Common myeloid progenitor, CD34-positive (primary cell): ENCODE results near the gene C6orf132.
A peak's percentile ranks its signal among the peaks of the same experiment; 100 is the strongest.

Experiments used
- CTCF ChIA-PET: fragments of 350-600 bp; sonication (Branson Sonifier 250); formaldehyde crosslinking; loops from one replicate; lab custom pipeline; 2021; ENCODE audit warnings: antibody characterized with exemption; lab: Charles Lee
- POLR2A ChIA-PET: fragments of 350-600 bp; sonication (Branson Sonifier 250); formaldehyde crosslinking; loops from one replicate; lab custom pipeline; 2021; ENCODE audit warnings: antibody characterized with exemption; lab: Charles Lee
- DNase-seq, 3 donors: peaks; one replicate each; pipeline versions ENCODE4 v3.0.0 to v3.0.0-alpha.2; 2013
- H3K27ac ChIP-seq, 2 experiments: 1 replicate in 1 of 2; 2 replicates in 1 of 2; pipeline ENCODE4 v1.7.0; 2013; ENCODE audit warnings: inconsistent platforms in 2 of 2, low read length in 2 of 2, mild to moderate bottlenecking in 2 of 2, low read depth in 1 of 2, moderate library complexity in 1 of 2; ENCODE audit not compliant: severe bottlenecking in 2 of 2, insufficient read depth in 1 of 2, poor library complexity in 1 of 2
- H3K27me3 ChIP-seq, 5 experiments: replicated peaks in 2 of 5; 1 replicate in 3 of 5; 2 replicates in 2 of 5; pipeline versions ENCODE4 v1.6.1 to v1.7.0; 2013; ENCODE audit warnings: low read length in 4 of 5, mild to moderate bottlenecking in 2 of 5, moderate library complexity in 2 of 5, inconsistent platforms in 1 of 5; ENCODE audit not compliant: insufficient read depth in 5 of 5, control insufficient read depth in 4 of 5
- H3K36me3 ChIP-seq, 4 experiments: 1 replicate in 2 of 4; 2 replicates in 2 of 4; pipeline versions ENCODE4 v1.6.1 to v1.7.0; 2013; ENCODE audit warnings: low read length in 3 of 4, control low read depth in 1 of 4, mild to moderate bottlenecking in 1 of 4; ENCODE audit not compliant: control insufficient read depth in 4 of 4, insufficient read depth in 4 of 4
- H3K4me1 ChIP-seq, 4 experiments: 1 replicate in 3 of 4; 2 replicates in 1 of 4; pipeline versions ENCODE4 v1.6.1 to v1.7.1; 2013; ENCODE audit warnings: low read length in 3 of 4, mild to moderate bottlenecking in 3 of 4, control low read depth in 1 of 4, inconsistent platforms in 1 of 4, moderate library complexity in 1 of 4; ENCODE audit not compliant: control insufficient read depth in 4 of 4, insufficient read depth in 4 of 4; ENCODE audit errors: control extremely low read depth in 1 of 4
- H3K4me3 ChIP-seq, 7 experiments: 1 replicate in 4 of 7; 2 replicates in 3 of 7; pipeline versions ENCODE4 v1.5.1 to v1.7.0; 2013; ENCODE audit warnings: mild to moderate bottlenecking in 7 of 7, low read length in 6 of 7, moderate library complexity in 6 of 7, inconsistent platforms in 2 of 7, low read depth in 2 of 7, control low read depth in 1 of 7; ENCODE audit not compliant: insufficient read depth in 4 of 7, control insufficient read depth in 1 of 7; ENCODE audit errors: extremely low read depth in 1 of 7
- H3K9me3 ChIP-seq, 5 experiments: 1 replicate in 4 of 5; 2 replicates in 1 of 5; pipeline versions ENCODE4 v1.6.1 to v1.7.1; 2013; ENCODE audit warnings: low read length in 4 of 5, mild to moderate bottlenecking in 2 of 5, inconsistent platforms in 1 of 5, low read depth in 1 of 5, moderate library complexity in 1 of 5; ENCODE audit not compliant: control insufficient read depth in 4 of 5, insufficient read depth in 2 of 5; ENCODE audit errors: control extremely low read depth in 1 of 5
- WGBS: methylation state at CpG from one replicate; pipeline ENCODE4 v1.1.5; 2013; ENCODE audit not compliant: insufficient coverage; 5-methylcytosine and 5-hydroxymethylcytosine counted together

C6orf132 gene

GRCh38 chr6:42083530-42083929 is 58.9 kb downstream of the C6orf132 start:
- H3K4me1 ChIP-seq = no peaks in the 10 kb centered on the region
- H3K9me3 ChIP-seq = no peaks in the 10 kb centered on the region
- H3K36me3 ChIP-seq = peaks cover 5 to 43% (median 14%) of the 10 kb centered on the region in 4 experiments
- POLR2A ChIA-PET = no interaction called here
- 100% methylated on average over 2 of the region's 5 CpGs for WGBS
- CTCF ChIA-PET = interaction anchor here (1.1 to 3.3 kb wide), 4 partner anchors 9 to 81 kb away, joined by 3 to 12 read pairs (median 6); no protein-coding TSS in a partner anchor
- no peak overlapping the region for H3K27ac ChIP-seq
- H3K27me3 ChIP-seq = no peaks in the 10 kb centered on the region
- DNase-seq = no peak
- no peak overlapping the region for H3K4me3 ChIP-seq

GRCh38 chr6:42079941-42080464 is 62.4 kb downstream of the C6orf132 start:
- H3K4me1 ChIP-seq = no peaks in the 10 kb centered on the region
- no peak overlapping the region for H3K4me3 ChIP-seq
- WGBS = 100% methylated on average over 5 of the region's 10 CpGs
- no peak for DNase-seq
- no peak overlapping the region for H3K27ac ChIP-seq
- CTCF ChIA-PET = interaction anchor here (0.7 to 2.9 kb wide), 3 partner anchors 19 to 150 kb away, joined by 3 to 13 read pairs (median 11); no protein-coding TSS in a partner anchor
- H3K9me3 ChIP-seq = no peaks in the 10 kb centered on the region
- POLR2A ChIA-PET = no interaction called here
- peaks cover 19 to 62% (median 38%) of the 10 kb centered on the region in 4 experiments for H3K36me3 ChIP-seq
- no peaks in the 10 kb centered on the region for H3K27me3 ChIP-seq

- Histone ChIP-seq H3K27ac (no peak overlapping the region), H3K4me3 (no peak overlapping the region), H3K36me3 (peaks cover 21 to 71% (median 48%) of the 10 kb centered on the region in 4 experiments), H3K9me3 (no peaks in the 10 kb centered on the region), H3K4me1 (no peaks in the 10 kb centered on the region), H3K27me3 (no peaks in the 10 kb centered on the region)
- 98% methylated on average over 10 of the region's 11 CpGs for WGBS
- DNase-seq = no peak
- CTCF ChIA-PET = interaction anchor here (0.9 to 2.9 kb wide), 5 partner anchors 14 to 137 kb away, joined by 3 to 11 read pairs (median 7); no protein-coding TSS in a partner anchor
- POLR2A ChIA-PET = no interaction called here
Measured at GRCh38 chr6:42078386-42078785, 64.0 kb downstream of the C6orf132 start.

GRCh38 chr6:42075159-42075838 is 67.1 kb downstream of the C6orf132 start:
- CTCF ChIA-PET = interaction anchor here (0.6 to 4.6 kb wide), 7 partner anchors 9 to 139 kb away, joined by 3 to 29 read pairs (median 8); no protein-coding TSS in a partner anchor
- Histone ChIP-seq H3K4me3 (no peak overlapping the region), H3K4me1 (no peaks in the 10 kb centered on the region), H3K27ac (no peak overlapping the region), H3K36me3 (peaks cover 24 to 79% (median 65%) of the 10 kb centered on the region in 4 experiments), H3K27me3 (no peaks in the 10 kb centered on the region), H3K9me3 (no peaks in the 10 kb centered on the region)
- DNase-seq = peak; percentile 60 to 78 (median 68)
- POLR2A ChIA-PET = no interaction called here
- WGBS = 65% methylated on average over 4 of the region's 7 CpGs

GRCh38 chr6:42073287-42073686 is 69.1 kb downstream of the C6orf132 start:
- Histone ChIP-seq H3K9me3 (no peaks in the 10 kb centered on the region), H3K27ac (no peak overlapping the region), H3K36me3 (peaks cover 22 to 82% (median 70%) of the 10 kb centered on the region in 4 experiments), H3K4me1 (no peaks in the 10 kb centered on the region), H3K4me3 (no peak overlapping the region), H3K27me3 (no peaks in the 10 kb centered on the region)
- 100% methylated on average over 2 of the region's 2 CpGs for WGBS
- POLR2A ChIA-PET = no interaction called here
- CTCF ChIA-PET = interaction anchor here (0.8 to 4.6 kb wide), 9 partner anchors 9 to 141 kb away, joined by 3 to 29 read pairs (median 8); no protein-coding TSS in a partner anchor
- no peak for DNase-seq

- 80% methylated on average over 5 of the region's 6 CpGs for WGBS
- H3K27ac ChIP-seq = no peak overlapping the region
- no peaks in the 10 kb centered on the region for H3K27me3 ChIP-seq
- no peak overlapping the region for H3K4me3 ChIP-seq
- H3K36me3 ChIP-seq = peaks cover 15 to 82% (median 68%) of the 10 kb centered on the region in 4 experiments
- DNase-seq = no peak
- CTCF ChIA-PET = interaction anchor here (4.6 kb wide), 1 partner anchor 96 kb away, joined by 29 read pairs; no protein-coding TSS in a partner anchor
- POLR2A ChIA-PET = no interaction called here
- no peaks in the 10 kb centered on the region for H3K9me3 ChIP-seq
- no peaks in the 10 kb centered on the region for H3K4me1 ChIP-seq
Measured at GRCh38 chr6:42071881-42072583, 70.4 kb downstream of the C6orf132 start.
